Hepatocyte (in vitro differentiated cells): Measurements from ENCODE around the gene UBE2D2.

Experiments
- CTCF ChIP-seq: fragments of 200-600 bp; sonication (generic); IDR thresholded peaks from 2 replicates; pipeline ENCODE4 v1.5.1; 2016; ENCODE audit warnings: antibody characterized with exemption, mild to moderate bottlenecking; ENCODE audit not compliant: poor library complexity
- EZH2 ChIP-seq: fragments of 200-600 bp; sonication (generic); IDR thresholded peaks from 2 replicates; pipeline ENCODE4 v1.6.1; 2016; ENCODE audit warnings: antibody characterized with exemption, mild to moderate bottlenecking, borderline replicate concordance
- EZH2phosphoT487 ChIP-seq: fragments of 200-600 bp; sonication (generic); IDR thresholded peaks from one replicate; pipeline ENCODE4 v1.6.1; 2018; ENCODE audit warnings: antibody characterized with exemption, mild to moderate bottlenecking, low read depth, moderate library complexity; ENCODE audit not compliant: unreplicated experiment, severe bottlenecking

GRCh38 chr5:139649082-139649991 is 88.2 kb downstream of the UBE2D2 start:
- TF ChIP-seq CTCF = no peak
- no peak for TF ChIP-seq EZH2
- TF ChIP-seq EZH2phosphoT487 = no peak
